Measurements from ENCODE around the gene RPL22L1.

DNA sequence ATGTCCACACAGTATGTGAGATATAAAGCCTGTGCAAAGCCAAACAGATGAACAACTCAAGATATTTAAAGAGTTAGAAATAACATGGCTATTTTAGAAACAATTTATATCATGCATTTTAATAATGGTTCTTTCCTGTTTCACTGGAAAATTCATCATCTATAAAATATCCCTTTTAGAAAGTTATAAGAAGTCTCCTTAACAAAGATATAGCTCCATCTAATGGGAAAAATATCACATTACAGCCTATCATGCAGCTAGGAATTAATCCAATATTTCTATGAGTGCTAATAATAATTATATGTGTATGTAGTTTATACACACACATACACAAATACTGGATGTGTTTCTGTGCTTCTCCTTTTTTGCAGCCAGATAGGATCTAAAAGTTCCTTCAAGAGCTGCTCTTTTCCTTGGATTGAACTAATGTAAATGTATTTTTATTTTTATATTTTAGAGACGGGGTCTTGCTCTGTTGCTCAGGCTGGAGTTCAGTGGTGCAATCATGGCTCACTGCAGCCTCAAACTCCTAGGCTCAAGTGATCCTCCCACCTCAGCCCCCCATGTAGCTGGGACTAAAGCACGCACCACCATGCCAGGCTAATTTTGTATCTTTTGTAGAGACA lies 21.6 kb downstream of the RPL22L1 start:
- TF ChIP-seq, protein P1, sequence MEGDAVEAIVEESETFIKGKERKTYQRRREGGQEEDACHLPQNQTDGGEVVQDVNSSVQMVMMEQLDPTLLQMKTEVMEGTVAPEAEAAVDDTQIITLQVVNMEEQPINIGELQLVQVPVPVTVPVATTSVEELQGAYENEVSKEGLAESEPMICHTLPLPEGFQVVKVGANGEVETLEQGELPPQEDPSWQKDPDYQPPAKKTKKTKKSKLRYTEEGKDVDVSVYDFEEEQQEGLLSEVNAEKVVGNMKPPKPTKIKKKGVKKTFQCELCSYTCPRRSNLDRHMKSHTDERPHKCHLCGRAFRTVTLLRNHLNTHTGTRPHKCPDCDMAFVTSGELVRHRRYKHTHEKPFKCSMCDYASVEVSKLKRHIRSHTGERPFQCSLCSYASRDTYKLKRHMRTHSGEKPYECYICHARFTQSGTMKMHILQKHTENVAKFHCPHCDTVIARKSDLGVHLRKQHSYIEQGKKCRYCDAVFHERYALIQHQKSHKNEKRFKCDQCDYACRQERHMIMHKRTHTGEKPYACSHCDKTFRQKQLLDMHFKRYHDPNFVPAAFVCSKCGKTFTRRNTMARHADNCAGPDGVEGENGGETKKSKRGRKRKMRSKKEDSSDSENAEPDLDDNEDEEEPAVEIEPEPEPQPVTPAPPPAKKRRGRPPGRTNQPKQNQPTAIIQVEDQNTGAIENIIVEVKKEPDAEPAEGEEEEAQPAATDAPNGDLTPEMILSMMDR (IDR thresholded peaks at IDR 0.05; ENCODE audit: borderline replicate concordance, extremely low read depth, low read length, poor library complexity, severe bottlenecking) = peak; percentile 56
- TF ChIP-seq EZH2 (IDR thresholded peaks at IDR 0.05; ENCODE audit: borderline replicate concordance, low read depth, low read length, severe bottlenecking) = no peak

Data from DND-41 (cell line).